ENCODE data around the gene EPHA5.
"Not testable (repeated sequence)": the region's sequence is repeated elsewhere in the genome, so short reads cannot be mapped to it uniquely, and the experiment has no call there.

The EPHA5 gene

DNA sequence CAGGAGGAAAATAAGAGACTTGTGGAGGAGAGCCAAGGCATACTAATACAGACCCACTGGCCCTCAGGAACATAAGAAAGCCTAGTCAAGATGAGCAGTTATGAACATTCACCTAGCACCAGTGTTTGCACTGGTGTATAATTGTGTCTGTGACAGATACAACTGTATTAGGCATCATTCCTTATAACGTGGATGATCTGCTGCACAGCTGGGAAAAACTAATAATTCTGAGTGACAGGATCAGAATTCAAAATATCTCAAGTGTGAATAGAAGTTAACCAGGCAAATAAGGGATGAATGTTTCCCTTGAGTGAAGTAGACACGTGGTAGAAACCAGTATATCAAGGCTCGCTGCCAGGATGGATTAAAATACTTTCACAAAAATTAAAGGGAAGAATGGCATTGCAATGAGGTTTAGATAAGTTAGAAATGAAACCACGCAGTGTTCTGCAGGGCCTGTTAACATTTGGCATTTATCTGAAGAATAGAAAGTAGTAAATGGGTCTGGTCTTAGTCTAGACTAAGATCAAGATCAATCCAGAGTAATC, 325.9 kb downstream of the EPHA5 start:
- Histone ChIP-seq H3K4me1 (no peaks in the 10 kb centered on the region), H3K9me3 (no peaks in the 10 kb centered on the region), H3K36me3 (replicated peaks) (no peaks in the 10 kb centered on the region), H3K4me3 (no peak overlapping the region), H3K27me3 (ENCODE audit: low read depth) (no peaks in the 10 kb centered on the region)
- in situ Hi-C loops (cut with MboI; ENCODE audit: low sequenced_read_pairs): no loop called here
- DNase-seq (ENCODE audit: low spot score in 2 of 2): no peak

DNA sequence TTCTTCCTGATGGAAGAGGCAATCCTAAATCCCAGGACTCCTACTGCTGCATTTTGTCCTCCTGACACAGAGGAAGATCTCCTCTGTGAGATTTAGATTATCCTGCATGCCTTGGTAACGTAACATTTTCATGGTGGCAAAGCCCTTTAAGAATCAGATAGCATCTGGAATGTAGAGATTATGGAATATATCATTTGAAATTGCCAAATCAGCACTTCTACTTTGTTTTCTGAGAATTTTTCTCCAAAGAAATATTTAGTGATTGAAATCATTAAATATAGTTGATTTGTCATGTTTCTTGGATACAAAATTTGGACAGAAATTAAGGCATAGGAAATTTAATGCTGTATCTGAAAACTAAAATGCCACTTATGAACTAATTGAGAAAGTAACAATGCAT, 326.9 kb downstream of the EPHA5 start:
- no peaks in the 10 kb centered on the region for H3K36me3 ChIP-seq (replicated peaks)
- no peak overlapping the region for H3K4me3 ChIP-seq
- in situ Hi-C loops (cut with MboI; ENCODE audit: low sequenced_read_pairs): no loop called here
- H3K4me1 ChIP-seq: no peaks in the 10 kb centered on the region
- DNase-seq (ENCODE audit: low spot score in 2 of 2): no peak
- no peaks in the 10 kb centered on the region for H3K27me3 ChIP-seq (ENCODE audit: low read depth)
- no peaks in the 10 kb centered on the region for H3K9me3 ChIP-seq

DNA sequence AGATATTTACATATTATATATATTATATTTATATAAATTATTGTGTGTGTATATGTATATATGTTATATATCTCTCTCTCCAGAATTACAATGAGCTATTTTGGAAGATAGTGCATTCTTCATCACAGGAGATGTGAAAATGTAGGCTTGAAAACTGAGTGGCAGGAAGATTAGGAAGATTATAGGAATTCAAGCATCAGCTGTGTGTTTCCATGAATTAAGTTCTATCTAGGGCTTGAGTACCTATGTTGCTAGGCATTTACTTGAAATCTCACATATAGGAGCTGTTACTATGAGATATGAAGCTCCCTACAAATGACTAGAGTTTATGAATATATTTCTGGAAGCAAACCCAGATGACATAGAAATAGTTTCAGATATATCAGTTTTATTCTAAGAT, 328.7 kb downstream of the EPHA5 start:
- Histone ChIP-seq H3K36me3 (replicated peaks) (no peaks in the 10 kb centered on the region), H3K4me3 (no peak overlapping the region), H3K27me3 (ENCODE audit: low read depth) (no peaks in the 10 kb centered on the region), H3K4me1 (no peaks in the 10 kb centered on the region), H3K9me3 (no peaks in the 10 kb centered on the region)
- no peak for DNase-seq (ENCODE audit: low spot score in 2 of 2)
- in situ Hi-C loops (cut with MboI; ENCODE audit: low sequenced_read_pairs): no loop called here

DNA sequence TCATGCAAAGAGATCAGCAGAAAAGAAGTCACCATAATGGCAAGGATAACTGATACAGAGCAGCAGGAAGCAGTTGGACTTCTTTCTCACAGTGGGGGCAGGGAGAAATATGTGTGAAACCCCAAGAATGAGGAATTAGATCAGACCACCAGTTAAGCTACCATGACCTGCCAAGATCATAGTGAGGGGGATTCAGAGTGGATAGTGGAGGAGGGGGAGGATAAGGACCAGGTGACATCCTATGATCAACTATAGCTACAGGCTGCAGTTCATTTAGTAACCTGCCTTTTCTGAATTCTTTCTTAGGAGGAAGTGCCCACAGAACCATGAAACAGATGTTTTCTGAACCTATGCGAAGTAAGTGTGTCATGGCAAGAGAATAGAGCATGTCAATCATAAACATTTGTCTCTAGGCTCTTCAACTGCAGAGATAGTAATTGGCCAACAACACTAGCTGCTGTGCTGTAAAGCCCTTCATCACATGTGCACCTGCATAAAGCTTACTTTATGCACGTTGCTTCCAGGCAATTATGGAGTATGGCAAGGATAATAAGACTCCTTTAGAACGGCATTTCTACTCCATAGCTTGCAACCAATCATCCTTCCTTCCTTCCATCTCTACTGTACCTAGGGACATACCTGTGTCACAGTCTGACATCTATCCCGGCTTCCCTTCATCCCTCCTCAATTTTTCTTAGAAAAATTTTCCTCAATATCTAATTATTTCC, 329.7 kb downstream of the EPHA5 start:
- Histone ChIP-seq H3K4me1 (no peaks in the 10 kb centered on the region), H3K9me3 (no peaks in the 10 kb centered on the region), H3K4me3 (no peak overlapping the region), H3K27me3 (ENCODE audit: low read depth) (no peaks in the 10 kb centered on the region), H3K36me3 (replicated peaks) (no peaks in the 10 kb centered on the region)
- DNase-seq (ENCODE audit: low spot score in 2 of 2): no peak
- in situ Hi-C loops (cut with MboI; ENCODE audit: low sequenced_read_pairs): no loop called here

DNA sequence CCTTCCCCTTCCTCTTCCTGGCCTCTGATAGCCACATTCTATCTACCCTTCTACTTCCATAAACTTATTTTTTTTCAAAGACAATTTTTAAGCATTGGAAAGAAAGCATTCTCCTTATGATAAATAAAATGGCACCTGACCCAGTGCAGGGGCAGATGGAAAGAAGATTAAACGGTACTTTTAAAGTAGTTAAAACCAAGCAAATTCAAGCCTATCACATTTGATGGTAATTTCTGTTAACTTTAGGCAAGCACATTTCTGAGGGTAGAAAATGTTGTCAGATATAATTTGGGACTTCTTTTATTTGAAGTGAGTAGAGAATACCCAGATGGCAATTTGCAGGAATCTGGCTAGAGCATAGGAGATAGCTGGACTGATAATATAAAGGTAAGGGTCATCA, 332.9 kb downstream of the EPHA5 start:
- no peaks in the 10 kb centered on the region for H3K9me3 ChIP-seq

DNA sequence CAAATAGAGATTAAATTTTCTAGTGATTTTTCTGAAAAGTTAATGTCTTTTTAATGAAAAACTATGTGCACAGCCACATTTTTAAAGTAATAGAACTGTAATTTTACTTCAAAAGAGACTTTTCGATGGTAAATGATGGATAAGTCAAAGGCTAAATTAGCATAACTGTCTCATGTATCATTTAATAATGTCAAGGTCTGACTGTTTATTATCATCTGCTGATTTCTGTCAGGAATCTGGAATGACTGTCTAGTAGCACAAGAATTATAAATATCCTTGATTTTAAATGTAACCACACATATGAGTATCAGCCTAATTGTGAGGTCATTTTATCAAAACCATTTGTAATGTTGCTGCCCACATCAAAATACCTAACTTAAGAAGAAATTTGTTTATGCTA, 333.8 kb downstream of the EPHA5 start:
- H3K27me3 ChIP-seq (ENCODE audit: low read depth): no peaks in the 10 kb centered on the region
- H3K36me3 ChIP-seq (replicated peaks): no peaks in the 10 kb centered on the region
- no peak overlapping the region for H3K4me3 ChIP-seq
- no peak for DNase-seq (ENCODE audit: low spot score in 2 of 2)
- H3K4me1 ChIP-seq: no peaks in the 10 kb centered on the region
- no peaks in the 10 kb centered on the region for H3K9me3 ChIP-seq
- in situ Hi-C loops (cut with MboI; ENCODE audit: low sequenced_read_pairs): no loop called here

More for the DNA sequence above, 332.9 kb downstream of the EPHA5 start:
- H3K4me1 ChIP-seq: no peaks in the 10 kb centered on the region
- in situ Hi-C loops (cut with MboI; ENCODE audit: low sequenced_read_pairs): no loop called here
- no peaks in the 10 kb centered on the region for H3K27me3 ChIP-seq (ENCODE audit: low read depth)
- no peak overlapping the region for H3K4me3 ChIP-seq
- no peak for DNase-seq (ENCODE audit: low spot score in 2 of 2)
- H3K36me3 ChIP-seq (replicated peaks): no peaks in the 10 kb centered on the region

DNA sequence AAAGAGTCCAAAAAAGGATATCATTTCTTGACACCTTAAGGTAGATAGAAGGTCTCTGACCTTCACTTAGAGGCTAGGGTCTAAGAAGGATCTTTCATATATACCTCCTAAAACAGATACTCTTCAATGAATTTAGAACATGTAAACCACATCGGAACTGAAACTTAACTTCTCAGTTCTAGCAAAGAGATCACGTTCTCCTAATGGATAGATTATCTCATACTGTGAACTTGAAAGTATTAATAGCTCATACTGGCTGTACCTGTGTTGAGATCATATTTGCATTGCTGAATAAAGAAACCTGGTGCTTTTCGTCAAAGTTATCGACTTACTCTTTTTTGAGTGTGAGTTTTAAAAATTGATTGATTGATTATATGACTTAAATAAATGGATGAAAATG, 353.8 kb downstream of the EPHA5 start:
- in situ Hi-C loops (cut with MboI; ENCODE audit: low sequenced_read_pairs): no loop called here
- no peaks in the 10 kb centered on the region for H3K9me3 ChIP-seq
- H3K36me3 ChIP-seq (replicated peaks): no peaks in the 10 kb centered on the region
- H3K4me3 ChIP-seq: no peak overlapping the region
- H3K4me1 ChIP-seq: no peaks in the 10 kb centered on the region; the same call in 1 of the 2 replicates
- no peaks in the 10 kb centered on the region for H3K27me3 ChIP-seq (ENCODE audit: low read depth)
- DNase-seq (ENCODE audit: low spot score in 2 of 2): no peak

DNA sequence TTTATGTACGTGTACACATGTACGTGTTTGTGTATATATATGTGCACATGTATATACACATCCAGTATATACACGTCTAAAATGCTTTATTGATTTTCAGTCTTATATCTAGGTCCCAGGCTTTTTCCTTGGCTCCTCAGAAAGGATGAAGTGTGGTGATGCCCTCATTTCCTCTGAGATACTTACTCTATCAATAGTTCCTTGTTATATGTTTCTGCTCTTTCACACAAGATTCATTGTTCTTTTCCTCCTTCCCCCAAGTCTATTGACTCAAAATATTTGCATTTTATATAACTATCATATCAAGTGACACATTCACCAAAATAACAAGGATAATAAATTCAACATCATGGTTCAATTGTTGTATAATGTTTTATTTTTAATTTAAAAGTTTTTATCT, 359.2 kb downstream of the EPHA5 start:
- Histone ChIP-seq H3K4me1 (no peaks in the 10 kb centered on the region), H3K36me3 (replicated peaks) (no peaks in the 10 kb centered on the region), H3K9me3 (no peaks in the 10 kb centered on the region), H3K27me3 (ENCODE audit: low read depth) (no peaks in the 10 kb centered on the region), H3K4me3 (no peak overlapping the region)
- no peak for DNase-seq (ENCODE audit: low spot score in 2 of 2)
- in situ Hi-C loops (cut with MboI; ENCODE audit: low sequenced_read_pairs): no loop called here

DNA sequence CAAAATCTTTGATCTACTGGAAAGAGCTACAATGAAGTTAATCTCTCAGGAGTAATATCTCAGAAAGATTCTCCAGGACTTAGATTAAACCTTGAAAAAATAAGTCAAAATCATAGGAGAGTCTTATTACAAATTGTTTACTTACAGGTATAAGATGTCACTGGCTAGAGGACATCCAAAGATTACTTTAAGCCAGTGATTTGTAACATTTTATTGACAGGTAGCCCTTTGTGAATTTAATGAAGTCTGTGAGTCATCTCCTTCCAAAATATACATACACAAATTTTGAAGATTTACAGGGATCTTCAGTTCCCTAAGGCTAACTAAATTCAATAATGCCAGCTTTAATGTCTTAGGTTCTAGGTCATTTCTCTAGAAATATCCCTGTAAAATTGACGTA, 359.7 kb downstream of the EPHA5 start:
- in situ Hi-C loops (cut with MboI; ENCODE audit: low sequenced_read_pairs): no loop called here
- Histone ChIP-seq H3K27me3 (ENCODE audit: low read depth) (no peaks in the 10 kb centered on the region), H3K4me1 (no peaks in the 10 kb centered on the region), H3K4me3 (no peak overlapping the region), H3K9me3 (no peaks in the 10 kb centered on the region), H3K36me3 (replicated peaks) (no peaks in the 10 kb centered on the region)
- DNase-seq (ENCODE audit: low spot score in 2 of 2): no peak

DNA sequence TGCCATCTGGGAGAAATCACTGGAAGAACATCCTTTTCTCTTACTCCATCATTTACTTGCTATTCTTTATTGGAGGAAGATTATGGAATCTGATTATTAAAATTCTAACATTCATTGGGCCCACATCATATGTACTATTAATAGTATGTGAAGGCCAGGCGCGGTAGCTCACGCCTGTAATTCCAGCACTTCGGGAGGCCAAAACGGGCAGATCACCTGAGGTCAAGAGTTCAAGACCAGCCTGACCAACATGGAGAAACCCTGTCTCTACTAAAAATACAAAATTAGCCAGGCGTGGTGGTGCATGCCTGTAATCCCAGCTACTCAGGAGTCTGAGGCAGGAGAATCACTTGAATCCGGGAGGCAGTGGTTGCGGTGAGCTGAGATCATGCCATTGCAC, 361.7 kb downstream of the EPHA5 start:
- H3K4me3 ChIP-seq; in situ Hi-C loops (cut with MboI; ENCODE audit: low sequenced_read_pairs); H3K27me3 ChIP-seq (ENCODE audit: low read depth); H3K36me3 ChIP-seq (replicated peaks); H3K4me1 ChIP-seq; DNase-seq (ENCODE audit: low spot score in 2 of 2); H3K9me3 ChIP-seq: not testable (repeated sequence)

DNA sequence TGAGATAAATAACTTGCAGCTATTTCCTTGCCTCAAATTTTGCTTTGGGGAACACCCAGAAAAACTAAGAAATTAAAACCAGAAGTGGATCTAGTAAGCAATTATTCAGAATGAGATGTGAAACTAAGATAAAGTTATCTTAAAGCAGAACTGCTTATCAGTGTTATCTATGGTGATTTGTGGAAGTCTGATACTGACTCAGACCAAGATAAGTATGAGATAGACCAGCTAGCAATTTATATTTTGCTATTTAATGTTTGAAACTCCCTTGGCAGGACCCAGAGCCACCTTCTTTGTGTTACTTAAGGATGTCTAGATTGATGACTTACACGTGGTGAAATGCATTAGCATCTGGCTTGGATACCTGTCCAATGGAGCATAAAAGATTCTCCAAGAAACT, 368.1 kb downstream of the EPHA5 start:
- in situ Hi-C loops (cut with MboI; ENCODE audit: low sequenced_read_pairs): no loop called here
- no peaks in the 10 kb centered on the region for H3K27me3 ChIP-seq (ENCODE audit: low read depth)
- no peaks in the 10 kb centered on the region for H3K36me3 ChIP-seq (replicated peaks)
- DNase-seq (ENCODE audit: low spot score in 2 of 2): no peak
- no peaks in the 10 kb centered on the region for H3K4me1 ChIP-seq
- H3K9me3 ChIP-seq: no peaks in the 10 kb centered on the region
- H3K4me3 ChIP-seq: no peak overlapping the region

DNA sequence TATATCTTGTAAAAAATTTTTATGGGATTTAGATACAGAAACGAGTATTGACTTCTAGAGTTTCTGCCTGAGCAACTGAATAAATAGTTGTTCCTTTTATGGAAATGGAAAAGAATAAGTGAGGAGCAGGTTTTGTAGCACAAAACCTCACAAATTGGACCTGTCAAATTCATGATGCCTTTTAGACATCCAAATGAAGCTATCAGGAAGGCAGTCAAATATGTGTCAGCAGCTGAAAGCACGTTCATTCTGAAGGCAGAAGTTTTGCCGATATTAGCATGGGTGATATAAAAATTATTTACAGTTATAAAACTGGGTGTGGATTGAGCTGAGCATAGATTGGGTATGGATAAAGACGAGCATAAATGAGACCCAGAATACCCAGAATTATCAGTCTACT, 374.0 kb downstream of the EPHA5 start:
- Histone ChIP-seq H3K9me3 (no peaks in the 10 kb centered on the region), H3K4me1 (no peaks in the 10 kb centered on the region), H3K27me3 (ENCODE audit: low read depth) (no peaks in the 10 kb centered on the region), H3K36me3 (replicated peaks) (no peaks in the 10 kb centered on the region), H3K4me3 (no peak overlapping the region)
- no peak for DNase-seq (ENCODE audit: low spot score in 2 of 2)
- in situ Hi-C loops (cut with MboI; ENCODE audit: low sequenced_read_pairs): no loop called here

DNA sequence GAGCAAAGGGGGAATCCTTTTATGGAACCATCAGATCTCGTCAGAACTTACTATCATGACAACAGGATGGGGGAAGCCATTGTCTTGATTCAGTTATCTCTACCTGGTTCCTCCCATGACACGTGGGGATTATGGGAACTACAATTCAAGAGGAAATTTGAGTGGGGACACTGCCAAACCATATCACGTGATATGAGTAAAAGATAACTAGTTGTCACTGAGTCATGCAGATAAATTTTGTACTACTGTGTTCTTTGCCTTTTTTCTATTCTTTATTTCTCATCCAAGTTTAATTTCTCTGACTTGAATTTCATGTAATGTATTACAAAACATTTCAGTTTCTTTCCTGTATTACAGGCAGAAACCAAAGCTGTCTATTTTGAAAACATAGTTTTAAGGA, 383.2 kb downstream of the EPHA5 start:
- Histone ChIP-seq H3K4me3 (no peak overlapping the region), H3K4me1 (no peaks in the 10 kb centered on the region), H3K9me3 (no peaks in the 10 kb centered on the region; the same call in 1 of the 2 replicates), H3K27me3 (ENCODE audit: low read depth) (no peaks in the 10 kb centered on the region), H3K36me3 (replicated peaks) (no peaks in the 10 kb centered on the region)
- in situ Hi-C loops (cut with MboI; ENCODE audit: low sequenced_read_pairs): no loop called here
- DNase-seq (ENCODE audit: low spot score in 2 of 2): no peak

All from HAP-1 (cell line).